Skeletal muscle satellite cell (primary cell): ENCODE data around the gene ANXA2.

Source experiments
- H3K27me3 ChIP-seq: 2 replicates; pipeline ENCODE4 v1.7.0; 2013; ENCODE audit warnings: low read length; ENCODE audit not compliant: control insufficient read depth, insufficient read depth
- H3K36me3 ChIP-seq: 2 replicates; pipeline ENCODE4 v1.7.0; 2013; ENCODE audit warnings: mild to moderate bottlenecking, control low read depth, low read length; ENCODE audit not compliant: insufficient read depth
- H3K4me1 ChIP-seq: 2 replicates; pipeline ENCODE4 v1.7.0; 2013; ENCODE audit warnings: low read length; ENCODE audit not compliant: control insufficient read depth, insufficient read depth
- H3K4me2 ChIP-seq: 2 replicates; pipeline ENCODE4 v1.7.0; 2013; ENCODE audit warnings: mild to moderate bottlenecking, low read length
- H3K4me3 ChIP-seq: 2 replicates; pipeline ENCODE4 v1.7.0; 2013; ENCODE audit warnings: low read length
- H3K9ac ChIP-seq: 2 replicates; pipeline ENCODE4 v1.7.0; 2013; ENCODE audit warnings: mild to moderate bottlenecking, low read depth, low read length, moderate library complexity
- H3K9me3 ChIP-seq: replicated peaks from 2 replicates; pipeline ENCODE4 v1.7.0; 2013; ENCODE audit warnings: mild to moderate bottlenecking, control low read depth, low read length

ANXA2 gene

DNA sequence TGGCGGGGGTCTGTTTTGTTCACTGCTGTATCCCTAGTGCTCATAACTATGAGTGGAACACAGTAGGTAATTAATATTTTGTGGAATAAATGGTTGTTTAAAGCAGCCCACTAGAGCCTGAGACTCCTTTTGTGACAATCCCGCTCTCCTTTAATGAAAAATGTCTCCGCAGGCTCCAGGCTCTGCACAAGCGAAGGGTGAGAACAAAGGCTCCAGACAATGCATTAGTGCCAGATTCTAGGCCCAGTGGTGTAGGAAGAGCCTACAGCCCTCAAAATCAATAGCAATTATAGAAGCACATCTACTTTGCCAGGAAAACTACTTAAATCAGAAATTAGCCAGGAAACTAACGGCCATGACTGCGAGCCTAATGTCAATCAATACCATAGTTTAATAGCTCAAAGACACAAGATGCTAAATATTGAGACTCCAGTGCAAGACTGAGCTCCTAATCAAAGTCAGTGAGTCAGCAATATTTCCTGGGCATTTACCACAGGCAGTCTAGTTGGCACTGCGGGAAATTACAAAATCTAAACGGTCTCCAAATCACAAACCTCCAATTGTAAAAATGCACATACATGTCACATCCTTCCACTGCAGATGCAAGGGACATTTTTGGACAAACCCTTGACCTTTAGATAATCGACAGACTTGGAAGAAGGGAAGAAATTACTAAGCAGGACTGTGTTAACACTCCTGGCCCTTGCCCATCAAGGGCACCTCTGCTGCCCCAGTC, 2.3 kb downstream of the ANXA2 start:
- Histone ChIP-seq H3K4me3 (peak overlapping the region; percentile 81), H3K4me1 (peaks cover 51% of the 10 kb centered on the region)

DNA sequence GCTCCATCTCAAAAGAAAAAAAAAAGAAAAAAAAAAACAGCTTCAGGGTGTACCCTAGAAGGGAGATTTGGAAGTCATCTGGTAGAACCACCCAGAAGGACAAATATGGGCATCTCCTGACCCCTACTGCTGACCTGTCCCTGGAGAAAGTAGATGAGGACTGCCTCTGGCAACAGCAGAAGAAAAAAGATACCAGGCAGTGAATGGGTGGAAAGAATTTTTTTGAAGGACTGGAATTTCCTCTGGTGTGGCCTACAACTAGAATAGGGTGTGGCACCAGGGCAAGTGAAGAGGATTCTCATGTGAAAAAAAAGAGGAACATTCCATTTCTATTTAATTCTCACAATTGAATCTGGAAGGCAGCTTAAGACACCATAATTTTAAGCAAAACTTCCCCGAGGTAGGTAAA, 3.1 kb downstream of the ANXA2 start:
- Histone ChIP-seq H3K36me3 (peaks cover 66% of the 10 kb centered on the region), H3K9ac (peak overlapping the region; percentile 100), H3K4me2 (peak overlapping the region; percentile 85), H3K27me3 (no peaks in the 10 kb centered on the region), H3K4me1 (peaks cover 51% of the 10 kb centered on the region), H3K4me3 (peak overlapping the region; percentile 81), H3K9me3 (no peaks in the 10 kb centered on the region)

More for the DNA sequence above, 2.3 kb downstream of the ANXA2 start:
- Histone ChIP-seq H3K4me2 (peak overlapping the region; percentile 85), H3K9ac (peak overlapping the region; percentile 100), H3K36me3 (peaks cover 58% of the 10 kb centered on the region), H3K27me3 (no peaks in the 10 kb centered on the region), H3K9me3 (no peaks in the 10 kb centered on the region)

DNA sequence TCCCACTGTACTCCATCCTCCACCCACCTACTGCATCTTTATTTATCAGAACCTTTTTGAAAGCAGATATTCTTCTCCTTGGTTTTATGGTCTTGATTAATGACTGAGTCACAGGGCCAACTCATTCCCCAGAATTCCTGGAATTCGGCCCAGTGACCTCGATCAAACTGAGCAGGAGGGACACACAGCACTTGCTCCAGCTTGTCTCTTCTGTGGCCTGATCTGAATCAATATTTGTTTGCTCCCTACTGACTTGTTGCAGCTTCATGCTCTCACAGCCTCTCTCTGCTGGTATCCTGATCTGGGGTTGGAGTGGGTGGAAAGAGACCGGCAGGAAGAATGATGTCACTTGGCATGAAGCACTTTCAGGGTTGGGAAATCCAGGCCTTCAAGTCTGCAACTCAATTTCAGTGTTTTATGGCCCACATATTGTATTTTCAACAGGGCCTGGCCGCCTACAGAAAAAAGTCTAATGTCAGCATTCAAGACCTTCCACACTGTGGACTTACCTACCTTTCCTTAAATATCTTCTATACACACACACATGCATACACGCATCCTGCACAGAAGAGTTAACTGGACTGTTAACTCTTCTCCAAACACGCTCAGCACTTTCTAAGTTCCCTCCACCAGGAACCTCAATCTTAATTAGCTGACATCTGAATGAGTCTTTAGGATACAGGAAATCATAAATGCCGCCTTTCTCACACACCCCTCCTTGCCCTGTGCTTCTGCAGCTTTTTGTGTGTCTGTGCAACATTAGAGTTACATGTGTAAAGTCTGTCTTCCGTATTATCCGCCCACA, 4.6 kb downstream of the ANXA2 start:
- Histone ChIP-seq H3K4me1 (peaks cover 55% of the 10 kb centered on the region), H3K9me3 (no peaks in the 10 kb centered on the region), H3K4me3 (peak overlapping the region; percentile 81), H3K27me3 (no peaks in the 10 kb centered on the region), H3K4me2 (peak overlapping the region; percentile 85), H3K36me3 (peaks cover 71% of the 10 kb centered on the region), H3K9ac (peak overlapping the region; percentile 100)

DNA sequence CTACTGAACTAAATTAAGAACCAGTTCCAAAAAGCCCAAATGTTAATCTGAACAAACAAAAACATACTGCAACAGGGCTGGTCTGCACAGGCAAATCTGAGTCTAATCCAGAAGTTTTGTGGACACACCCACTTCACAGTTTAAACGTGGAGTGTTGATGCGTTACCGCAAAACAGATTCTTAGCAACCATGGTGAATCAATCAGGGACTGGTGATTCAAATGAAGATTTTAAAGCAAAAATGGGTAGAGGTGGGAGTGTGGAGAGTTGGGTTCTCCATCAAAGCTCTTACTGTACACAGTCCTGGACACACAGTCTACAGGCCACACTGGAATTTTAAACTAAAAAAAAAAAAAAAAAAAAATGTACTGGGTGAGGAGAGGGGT, 5.2 kb downstream of the ANXA2 start:
- H3K9me3 ChIP-seq: no peaks in the 10 kb centered on the region
- peaks cover 56% of the 10 kb centered on the region for H3K4me1 ChIP-seq
- H3K9ac ChIP-seq: peak overlapping the region; percentile 100
- H3K27me3 ChIP-seq: no peaks in the 10 kb centered on the region
- peak overlapping the region; percentile 67 for H3K4me3 ChIP-seq
- peak overlapping the region; percentile 85 for H3K4me2 ChIP-seq
- peaks cover 72% of the 10 kb centered on the region for H3K36me3 ChIP-seq

DNA sequence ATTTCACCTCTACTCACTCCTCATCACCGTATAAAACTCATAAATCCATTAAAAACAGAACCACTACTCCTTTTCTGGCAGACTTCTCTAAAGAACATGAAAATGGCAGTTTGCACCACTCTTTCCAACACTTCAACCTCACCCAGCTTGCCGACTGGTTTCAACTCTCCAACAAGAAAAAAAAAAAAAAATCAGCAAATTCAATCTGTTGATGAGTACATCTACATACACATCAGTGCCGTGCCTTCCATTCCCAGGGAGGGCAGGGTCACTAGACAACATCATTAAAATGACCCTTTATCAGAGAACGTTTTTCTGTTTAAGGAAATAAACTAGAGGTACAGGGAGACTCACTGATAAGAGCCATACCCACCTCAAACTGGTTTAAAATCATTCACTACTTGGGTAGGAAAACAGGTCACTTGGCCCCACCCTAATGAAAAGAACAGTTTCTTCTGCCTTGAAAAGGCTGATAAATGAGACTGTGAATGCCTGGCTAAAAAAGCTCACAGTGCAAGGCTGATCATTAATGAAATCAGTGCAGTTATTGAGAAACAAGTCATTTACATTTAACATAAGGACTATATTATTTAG, 6.0 kb downstream of the ANXA2 start:
- Histone ChIP-seq H3K4me2 (peak overlapping the region; percentile 85), H3K9ac (peak overlapping the region; percentile 100), H3K9me3 (no peaks in the 10 kb centered on the region), H3K36me3 (peaks cover 74% of the 10 kb centered on the region), H3K4me1 (peaks cover 64% of the 10 kb centered on the region), H3K27me3 (no peaks in the 10 kb centered on the region), H3K4me3 (peak overlapping the region; percentile 67)

DNA sequence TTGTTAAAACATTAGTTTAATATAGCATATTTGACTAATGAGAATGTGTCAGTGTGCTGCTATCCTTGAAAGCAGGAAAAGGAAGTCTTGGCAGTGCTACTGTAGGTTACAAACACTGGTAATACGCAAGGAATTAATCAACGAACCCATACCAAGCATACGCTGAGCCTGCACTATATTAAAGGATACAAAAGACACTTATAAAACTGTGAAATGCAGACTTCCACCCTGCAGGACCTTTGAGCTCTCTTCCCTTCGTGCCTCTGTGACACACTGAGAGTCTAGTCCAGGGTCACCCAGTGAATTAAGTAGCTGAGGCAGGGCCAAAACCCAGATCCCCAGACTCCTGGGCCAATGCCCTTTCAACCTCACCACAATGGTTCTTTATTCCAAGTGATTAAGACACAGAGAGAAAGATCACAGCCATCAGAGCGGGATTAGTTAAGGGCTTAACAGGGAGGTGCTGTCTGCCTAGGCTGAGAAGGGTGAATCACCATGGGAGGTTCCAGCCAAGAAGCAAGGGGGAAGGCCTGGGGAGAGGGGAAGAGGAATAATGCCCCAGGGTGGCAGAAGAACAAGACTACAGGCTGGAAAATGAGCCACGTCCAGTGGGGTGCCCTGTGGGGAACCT, 6.8 kb downstream of the ANXA2 start:
- H3K9me3 ChIP-seq: no peaks in the 10 kb centered on the region
- H3K4me1 ChIP-seq: peaks cover 72% of the 10 kb centered on the region
- peak overlapping the region; percentile 85 for H3K4me2 ChIP-seq
- H3K27me3 ChIP-seq: no peaks in the 10 kb centered on the region
- H3K36me3 ChIP-seq: peaks cover 74% of the 10 kb centered on the region
- peak overlapping the region; percentile 67 for H3K4me3 ChIP-seq
- peak overlapping the region; percentile 100 for H3K9ac ChIP-seq

DNA sequence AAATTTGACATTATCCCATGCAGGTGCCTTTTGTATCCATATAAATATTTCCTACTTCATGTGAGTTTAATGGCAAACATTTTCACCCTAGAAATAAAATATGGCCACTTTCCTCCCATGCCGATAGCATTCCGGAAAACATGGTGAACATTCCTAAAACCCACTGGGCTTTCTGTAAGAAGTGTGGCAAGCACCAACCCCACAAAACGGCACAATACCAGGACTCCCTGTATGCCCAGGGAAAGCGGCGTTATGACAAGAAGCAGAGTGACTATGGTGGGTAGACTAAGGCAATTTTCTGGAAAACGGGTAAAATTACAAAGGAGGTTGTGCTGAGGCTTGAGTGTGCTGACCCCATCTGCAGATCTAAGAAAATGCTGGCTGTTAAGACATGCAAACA, 7.6 kb downstream of the ANXA2 start:
- Histone ChIP-seq H3K9me3 (no peaks in the 10 kb centered on the region), H3K9ac (peak overlapping the region; percentile 100), H3K4me2 (peak overlapping the region; percentile 85), H3K27me3 (no peaks in the 10 kb centered on the region), H3K36me3 (peaks cover 72% of the 10 kb centered on the region), H3K4me1 (peaks cover 78% of the 10 kb centered on the region), H3K4me3 (peak overlapping the region; percentile 67)

DNA sequence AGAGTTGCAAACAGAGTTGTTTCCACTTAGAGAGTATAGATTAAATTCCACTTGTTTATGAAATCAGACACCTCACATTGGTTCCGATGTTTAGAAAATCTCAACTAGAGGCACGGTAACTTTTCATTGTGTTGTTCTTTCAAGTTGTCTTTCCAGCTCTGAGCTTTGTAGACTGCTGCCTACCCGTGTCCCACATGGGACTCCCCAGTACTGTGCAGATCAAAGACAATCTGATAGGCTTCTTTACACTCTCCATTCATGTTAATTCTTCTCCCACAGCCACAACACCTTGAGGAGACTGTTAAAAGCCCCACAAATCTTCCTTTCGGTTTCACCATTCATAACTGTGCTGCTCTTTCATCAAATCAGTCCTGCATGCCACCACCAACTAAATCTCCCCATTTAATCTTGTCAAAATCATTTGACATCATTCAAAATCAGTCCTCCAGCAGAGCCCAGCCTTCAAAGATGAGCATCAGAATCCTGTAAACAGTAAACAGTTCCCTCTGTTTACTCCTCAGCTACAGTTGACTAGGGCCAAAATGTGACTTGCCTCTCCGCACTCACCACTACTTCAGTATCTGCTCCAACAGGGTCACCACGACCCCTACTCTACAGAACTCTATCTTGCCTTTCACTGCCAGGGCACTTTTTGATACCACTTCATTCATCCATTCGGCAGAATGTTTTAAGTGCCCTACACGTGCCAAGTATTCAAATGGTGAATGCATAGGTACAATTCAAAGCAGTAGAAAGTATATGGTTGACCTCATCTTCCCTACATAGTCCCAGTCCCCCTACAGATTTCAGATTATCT, 8.3 kb downstream of the ANXA2 start:
- no peaks in the 10 kb centered on the region for H3K27me3 ChIP-seq
- H3K9ac ChIP-seq: peak overlapping the region; percentile 100
- no peaks in the 10 kb centered on the region for H3K9me3 ChIP-seq
- H3K4me3 ChIP-seq: peak overlapping the region; percentile 67
- H3K4me1 ChIP-seq: peaks cover 80% of the 10 kb centered on the region
- peak overlapping the region; percentile 85 for H3K4me2 ChIP-seq
- H3K36me3 ChIP-seq: peaks cover 72% of the 10 kb centered on the region

DNA sequence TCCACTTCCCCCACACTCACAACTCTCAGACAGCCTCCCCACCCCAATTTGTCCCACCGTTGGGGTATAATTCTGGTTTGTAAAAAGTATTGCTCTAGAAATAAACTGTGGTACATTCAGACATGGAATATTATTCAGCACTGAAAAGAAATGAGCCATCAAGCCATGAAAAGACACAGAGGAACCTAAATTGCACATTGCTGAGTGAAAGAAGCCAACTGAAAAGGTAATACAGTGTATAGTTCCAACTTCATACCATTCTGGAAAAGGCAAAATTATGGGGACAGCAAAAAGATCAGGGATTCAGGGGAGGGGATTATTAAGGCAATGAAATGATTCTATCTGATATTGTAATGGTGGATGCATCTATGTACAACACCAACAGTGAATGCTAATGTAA, 10.5 kb downstream of the ANXA2 start:
- Histone ChIP-seq H3K4me2 (peak overlapping the region; percentile 46), H3K36me3 (peaks cover 82% of the 10 kb centered on the region), H3K4me1 (peaks cover 90% of the 10 kb centered on the region), H3K4me3 (peak overlapping the region; percentile 21), H3K9ac (no peak overlapping the region), H3K27me3 (no peaks in the 10 kb centered on the region), H3K9me3 (no peaks in the 10 kb centered on the region)

DNA sequence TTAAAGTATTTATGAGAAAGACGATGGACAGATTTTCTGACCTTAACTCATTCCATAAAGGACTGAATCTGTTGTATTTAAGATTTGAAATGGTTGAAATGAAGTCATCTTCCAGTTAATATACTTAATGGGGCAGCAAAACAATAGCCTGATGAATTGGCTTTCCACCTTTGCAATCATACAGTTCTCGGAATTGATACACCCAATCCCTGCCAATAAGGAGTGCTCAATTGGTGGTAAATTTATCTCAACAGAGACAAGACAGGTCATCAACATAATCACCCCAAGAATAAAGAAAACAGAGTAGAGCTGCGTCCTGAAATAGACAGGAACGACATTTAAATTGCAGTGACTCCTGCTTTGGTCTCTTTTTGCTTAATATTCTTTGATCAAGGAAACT, 11.2 kb downstream of the ANXA2 start:
- H3K4me2 ChIP-seq: peak overlapping the region; percentile 46
- no peaks in the 10 kb centered on the region for H3K9me3 ChIP-seq
- H3K4me1 ChIP-seq: peaks cover 90% of the 10 kb centered on the region
- no peaks in the 10 kb centered on the region for H3K27me3 ChIP-seq
- H3K9ac ChIP-seq: no peak overlapping the region
- H3K4me3 ChIP-seq: no peak overlapping the region
- H3K36me3 ChIP-seq: peaks cover 82% of the 10 kb centered on the region
